ELF-1 (cell line): Measurements from ENCODE around the gene SMARCB1.

Experiments
- DNase-seq: peaks from one replicate; pipeline ENCODE4 v3.0.0-alpha.2; 2016; ENCODE audit warnings: low read depth, low spot score

SMARCB1 gene

DNA sequence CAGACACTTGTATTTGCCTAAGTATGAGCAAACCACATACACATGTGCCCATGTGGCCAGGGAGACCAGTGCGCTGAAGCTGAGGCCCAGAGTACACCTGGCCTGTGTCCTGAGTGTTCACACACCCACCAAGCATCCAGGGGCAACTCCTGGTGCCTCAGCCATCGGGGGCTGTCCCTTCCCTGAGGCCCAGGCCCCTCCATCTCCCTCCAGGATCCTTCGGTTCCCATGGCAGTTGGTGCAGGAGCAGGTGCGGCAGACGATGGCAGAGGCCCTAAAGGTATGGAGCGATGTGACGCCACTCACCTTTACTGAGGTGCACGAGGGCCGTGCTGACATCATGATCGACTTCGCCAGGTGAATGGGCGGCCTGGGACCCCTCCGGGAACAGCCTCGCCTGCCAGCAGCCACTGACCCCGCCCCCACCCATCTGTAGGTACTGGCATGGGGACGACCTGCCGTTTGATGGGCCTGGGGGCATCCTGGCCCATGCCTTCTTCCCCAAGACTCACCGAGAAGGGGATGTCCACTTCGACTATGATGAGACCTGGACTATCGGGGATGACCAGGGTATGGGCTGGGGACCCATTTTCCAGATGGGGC is 6.5 kb upstream of the SMARCB1 start:
- no peak for DNase-seq

DNA sequence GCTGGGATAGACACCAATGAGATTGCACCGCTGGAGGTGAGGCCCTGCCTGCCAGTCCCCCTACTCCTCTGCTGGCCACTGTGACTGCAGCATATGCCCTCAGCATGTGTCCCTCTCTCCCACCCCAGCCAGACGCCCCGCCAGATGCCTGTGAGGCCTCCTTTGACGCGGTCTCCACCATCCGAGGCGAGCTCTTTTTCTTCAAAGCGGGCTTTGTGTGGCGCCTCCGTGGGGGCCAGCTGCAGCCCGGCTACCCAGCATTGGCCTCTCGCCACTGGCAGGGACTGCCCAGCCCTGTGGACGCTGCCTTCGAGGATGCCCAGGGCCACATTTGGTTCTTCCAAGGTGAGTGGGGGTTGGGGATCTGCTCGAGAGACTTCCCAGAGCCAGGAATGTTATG is 5.7 kb upstream of the SMARCB1 start:
- no peak for DNase-seq

DNA sequence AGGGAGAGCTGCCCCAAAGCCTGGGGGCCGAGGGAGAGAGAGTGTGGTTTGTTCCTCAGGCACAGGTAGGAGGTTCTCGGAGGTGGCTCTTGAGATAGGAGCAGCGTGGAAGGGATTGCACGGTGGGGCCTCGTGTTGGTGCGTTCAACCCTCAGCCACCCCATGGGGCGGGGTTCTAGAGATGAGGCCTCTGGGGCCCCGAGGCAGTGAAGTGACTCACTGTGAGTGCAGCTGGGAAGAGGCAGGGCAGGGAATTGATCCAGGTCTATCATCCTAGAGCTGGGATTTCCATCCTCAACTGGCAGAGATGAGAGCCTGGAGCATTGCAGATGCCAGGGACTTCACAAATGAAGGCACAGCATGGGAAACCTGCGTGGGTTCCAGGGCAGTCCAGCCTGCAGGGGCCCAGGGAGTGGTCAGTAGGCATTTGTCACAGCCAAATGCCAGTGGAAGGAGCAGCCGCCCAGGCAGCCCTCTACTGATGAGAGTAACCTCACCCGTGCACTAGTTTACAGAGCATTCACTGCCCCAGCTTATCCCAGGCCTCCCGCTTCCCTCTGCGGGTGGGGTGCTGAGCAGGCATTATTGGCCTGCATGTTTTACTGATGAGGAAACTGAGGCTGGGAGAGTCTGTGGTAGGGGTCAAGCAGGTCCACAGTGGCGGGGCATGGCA is 5.1 kb upstream of the SMARCB1 start:
- no peak for DNase-seq

DNA sequence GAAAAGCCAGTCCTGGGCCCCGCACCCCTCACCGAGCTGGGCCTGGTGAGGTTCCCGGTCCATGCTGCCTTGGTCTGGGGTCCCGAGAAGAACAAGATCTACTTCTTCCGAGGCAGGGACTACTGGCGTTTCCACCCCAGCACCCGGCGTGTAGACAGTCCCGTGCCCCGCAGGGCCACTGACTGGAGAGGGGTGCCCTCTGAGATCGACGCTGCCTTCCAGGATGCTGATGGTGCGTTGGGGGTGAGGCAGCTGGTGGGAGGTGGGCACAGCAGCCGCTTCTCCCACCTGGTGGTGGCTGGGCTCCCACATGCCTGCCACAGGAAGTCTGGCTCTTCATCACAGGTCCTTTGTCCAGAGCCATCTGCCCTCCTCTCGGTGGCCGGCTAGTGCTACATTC is 4.5 kb upstream of the SMARCB1 start:
- DNase-seq = no peak

DNA sequence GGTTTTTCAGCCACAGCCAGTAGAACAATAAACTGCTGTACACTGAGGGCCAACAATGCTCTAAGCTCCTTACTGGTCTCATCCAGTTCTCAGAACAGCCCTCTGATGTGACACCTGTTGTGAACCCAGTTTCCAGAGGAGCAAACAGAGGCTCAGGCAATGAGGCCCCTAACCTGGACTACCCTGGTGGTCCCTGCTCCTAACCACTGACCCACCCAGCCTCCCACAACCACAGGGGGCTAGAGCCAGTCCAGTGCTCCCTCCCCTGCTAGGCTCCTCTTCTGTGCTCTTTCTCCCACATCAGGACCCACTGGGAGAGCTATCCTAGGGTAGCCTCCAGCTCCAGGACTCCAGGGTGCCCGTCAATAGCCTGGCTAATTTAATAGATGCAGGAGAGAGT is 4.1 kb upstream of the SMARCB1 start:
- no peak for DNase-seq

DNA sequence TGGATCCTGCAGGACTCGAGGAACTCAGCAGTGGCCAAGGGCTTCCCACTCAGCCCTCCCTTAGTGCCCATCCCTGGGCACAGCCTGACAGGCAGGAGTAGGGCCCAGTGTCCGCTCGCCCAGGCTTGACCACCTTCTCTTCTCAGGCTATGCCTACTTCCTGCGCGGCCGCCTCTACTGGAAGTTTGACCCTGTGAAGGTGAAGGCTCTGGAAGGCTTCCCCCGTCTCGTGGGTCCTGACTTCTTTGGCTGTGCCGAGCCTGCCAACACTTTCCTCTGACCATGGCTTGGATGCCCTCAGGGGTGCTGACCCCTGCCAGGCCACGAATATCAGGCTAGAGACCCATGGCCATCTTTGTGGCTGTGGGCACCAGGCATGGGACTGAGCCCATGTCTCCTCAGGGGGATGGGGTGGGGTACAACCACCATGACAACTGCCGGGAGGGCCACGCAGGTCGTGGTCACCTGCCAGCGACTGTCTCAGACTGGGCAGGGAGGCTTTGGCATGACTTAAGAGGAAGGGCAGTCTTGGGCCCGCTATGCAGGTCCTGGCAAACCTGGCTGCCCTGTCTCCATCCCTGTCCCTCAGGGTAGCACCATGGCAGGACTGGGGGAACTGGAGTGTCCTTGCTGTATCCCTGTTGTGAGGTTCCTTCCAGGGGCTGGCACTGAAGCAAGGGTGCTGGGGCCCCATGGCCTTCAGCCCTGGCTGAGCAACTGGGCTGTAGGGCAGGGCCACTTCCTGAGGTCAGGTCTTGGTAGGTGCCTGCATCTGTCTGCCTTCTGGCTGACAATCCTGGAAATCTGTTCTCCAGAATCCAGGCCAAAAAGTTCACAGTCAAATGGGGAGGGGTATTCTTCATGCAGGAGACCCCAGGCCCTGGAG is 3.3 kb upstream of the SMARCB1 start:
- no peak for DNase-seq

DNA sequence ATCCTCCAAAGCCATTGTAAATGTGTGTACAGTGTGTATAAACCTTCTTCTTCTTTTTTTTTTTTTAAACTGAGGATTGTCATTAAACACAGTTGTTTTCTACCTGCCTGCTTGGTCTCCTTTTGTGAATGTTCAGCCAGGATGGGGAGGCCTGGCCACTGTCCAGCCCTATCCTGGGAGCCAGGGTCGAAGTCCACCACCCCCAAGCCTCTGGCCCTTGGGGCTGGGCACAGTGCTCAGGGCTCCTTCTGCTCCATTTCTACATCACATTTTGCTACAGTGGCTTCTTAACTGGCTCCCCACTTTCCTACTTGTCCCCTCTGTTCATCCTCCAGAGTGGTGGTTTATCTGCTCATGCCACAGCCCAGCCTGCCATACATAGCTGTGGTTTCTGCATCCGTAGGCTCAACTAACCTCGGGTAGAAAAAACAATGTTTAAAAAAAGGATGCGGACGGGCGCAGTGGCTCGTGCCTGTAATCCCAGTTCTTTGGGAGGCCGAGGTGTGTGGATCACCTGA is 2.5 kb upstream of the SMARCB1 start:
- DNase-seq = no peak

DNA sequence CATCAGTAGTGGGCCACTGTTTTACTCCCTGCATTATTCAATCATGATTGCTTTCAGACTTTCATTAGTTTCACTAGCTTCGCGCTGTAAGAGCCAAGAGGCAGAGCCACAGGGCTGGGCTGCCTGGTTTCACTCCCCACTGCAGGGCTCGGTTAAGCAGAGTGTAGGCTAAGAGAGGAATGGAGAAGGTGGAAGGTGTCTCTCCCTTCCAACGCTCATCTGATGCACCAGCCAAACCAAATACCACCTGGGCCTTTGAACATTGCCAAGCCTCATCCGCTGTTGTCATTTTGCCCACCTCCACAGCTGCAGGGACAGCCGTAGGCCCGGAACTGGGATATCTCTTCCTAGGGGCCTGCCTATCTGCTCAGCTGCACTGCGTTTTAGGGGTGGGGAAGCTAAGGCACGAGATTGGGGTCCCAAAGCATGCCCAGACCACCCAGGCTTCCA is 480 bp upstream of the SMARCB1 start:
- DNase-seq = no peak

DNA sequence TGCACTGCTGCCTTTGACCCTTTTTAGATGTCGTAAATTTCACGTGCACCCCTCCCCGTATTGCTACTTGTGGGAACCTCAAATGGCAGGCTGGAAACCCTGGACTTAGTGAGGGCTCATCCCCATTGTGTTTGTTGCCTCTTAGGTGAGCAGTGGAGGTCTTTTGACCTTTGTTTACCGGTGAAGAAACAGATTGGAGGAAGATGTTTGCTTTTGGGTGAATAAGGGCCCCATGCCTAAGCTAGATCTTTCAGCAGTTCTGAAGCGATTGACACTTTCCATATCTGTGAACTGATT is 782 bp downstream of the SMARCB1 start:
- DNase-seq = no peak

DNA sequence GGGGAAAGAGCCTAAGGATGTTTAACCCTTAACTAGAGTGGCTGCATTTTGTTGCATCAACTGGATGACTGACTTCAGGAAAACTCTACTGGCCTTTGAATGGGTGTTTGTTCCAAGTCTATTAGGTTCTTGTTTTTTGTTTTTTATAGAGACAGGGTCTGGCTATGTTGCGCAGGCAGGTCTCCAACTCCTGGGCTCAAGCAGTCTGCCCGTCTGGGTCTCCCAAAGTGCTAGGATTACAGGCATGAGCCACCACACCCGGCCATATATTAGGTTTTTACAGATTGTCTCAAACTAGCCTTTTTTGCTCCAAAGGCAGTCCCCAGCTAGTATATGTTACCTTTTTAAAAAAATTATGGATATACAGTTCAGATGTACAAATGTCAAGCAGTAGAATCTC is 1.1 kb downstream of the SMARCB1 start:
- DNase-seq = no peak

DNA sequence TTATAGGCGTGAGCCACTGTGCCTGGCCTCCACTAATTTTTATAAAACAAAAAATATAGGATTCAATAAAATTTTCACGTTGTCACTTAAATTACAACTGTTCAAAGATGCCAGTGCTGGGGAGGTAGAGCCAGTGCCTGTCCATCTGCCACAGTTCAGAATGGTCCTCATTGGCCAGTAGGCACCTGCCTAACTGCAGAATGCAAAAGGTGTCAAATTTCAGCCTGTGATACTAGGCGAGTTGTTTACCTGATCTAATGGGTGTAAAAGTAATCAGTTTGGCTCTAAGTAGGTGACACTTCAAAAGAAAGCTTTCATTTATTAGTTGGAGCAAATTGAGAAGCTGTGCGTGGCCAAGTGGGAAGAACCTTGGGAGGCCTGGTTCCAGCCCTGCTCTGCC is 2.4 kb downstream of the SMARCB1 start:
- no peak for DNase-seq

DNA sequence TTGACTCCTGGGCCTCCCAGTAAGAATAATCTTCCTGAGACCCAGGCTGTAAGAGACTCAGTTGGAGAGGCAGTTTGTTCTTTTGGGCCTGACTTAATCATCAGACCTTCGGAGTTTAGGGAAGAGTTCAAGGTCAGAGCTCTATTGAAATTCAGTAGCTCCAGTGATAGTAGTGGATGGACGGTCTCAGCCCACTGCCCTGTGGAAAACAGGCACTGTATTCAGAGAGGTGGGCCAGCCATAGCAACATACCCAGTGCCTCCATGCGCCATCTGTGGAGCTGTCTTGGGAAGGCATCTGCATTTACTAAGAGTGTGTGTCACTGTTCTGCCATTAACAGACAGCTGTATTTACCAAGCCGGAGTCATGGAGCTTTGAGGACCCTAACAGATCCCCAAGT is 2.9 kb downstream of the SMARCB1 start:
- no peak for DNase-seq

DNA sequence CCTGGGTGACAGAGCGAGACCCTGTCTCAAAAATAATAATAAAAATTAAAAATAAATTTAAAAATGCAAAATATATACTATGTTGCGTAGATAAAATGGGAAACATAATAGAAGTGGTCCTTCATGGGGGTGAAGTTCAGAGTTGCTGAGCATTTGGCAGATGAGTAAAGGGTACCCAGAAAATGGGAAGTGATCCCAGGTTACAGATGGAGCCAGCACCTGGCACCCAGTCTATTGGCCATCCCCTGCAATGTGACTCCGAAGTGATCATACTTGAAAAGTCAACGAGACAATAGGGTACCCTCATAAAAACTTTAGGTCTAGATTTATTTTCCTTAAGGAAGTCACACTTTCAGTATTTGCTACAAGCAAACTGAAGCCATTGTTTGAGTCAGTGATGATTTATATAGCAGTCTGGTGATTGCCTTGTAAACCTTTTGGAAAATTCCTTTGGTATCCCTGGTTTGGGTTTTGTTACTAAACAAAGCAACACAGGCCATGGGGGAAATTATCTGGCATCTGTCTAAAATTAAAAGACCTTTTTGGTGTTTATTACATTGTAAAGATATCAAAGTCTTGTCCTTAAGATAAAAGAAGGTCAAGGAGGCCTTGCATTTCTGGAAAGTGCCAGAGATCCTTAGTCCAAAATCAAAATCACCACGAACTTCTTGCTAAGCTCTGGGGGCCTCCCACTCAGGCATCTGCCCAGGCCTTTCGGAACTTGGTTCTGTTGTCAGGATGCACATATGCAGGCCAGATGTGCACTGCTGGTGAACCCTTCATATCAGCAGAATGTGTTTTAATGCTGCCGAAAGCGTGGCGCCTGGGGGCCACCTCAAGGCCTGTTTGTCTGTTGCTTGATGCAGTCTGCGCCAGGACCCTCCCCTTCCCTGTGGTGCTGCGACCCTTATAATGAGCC is 4.3 kb downstream of the SMARCB1 start:
- no peak for DNase-seq

DNA sequence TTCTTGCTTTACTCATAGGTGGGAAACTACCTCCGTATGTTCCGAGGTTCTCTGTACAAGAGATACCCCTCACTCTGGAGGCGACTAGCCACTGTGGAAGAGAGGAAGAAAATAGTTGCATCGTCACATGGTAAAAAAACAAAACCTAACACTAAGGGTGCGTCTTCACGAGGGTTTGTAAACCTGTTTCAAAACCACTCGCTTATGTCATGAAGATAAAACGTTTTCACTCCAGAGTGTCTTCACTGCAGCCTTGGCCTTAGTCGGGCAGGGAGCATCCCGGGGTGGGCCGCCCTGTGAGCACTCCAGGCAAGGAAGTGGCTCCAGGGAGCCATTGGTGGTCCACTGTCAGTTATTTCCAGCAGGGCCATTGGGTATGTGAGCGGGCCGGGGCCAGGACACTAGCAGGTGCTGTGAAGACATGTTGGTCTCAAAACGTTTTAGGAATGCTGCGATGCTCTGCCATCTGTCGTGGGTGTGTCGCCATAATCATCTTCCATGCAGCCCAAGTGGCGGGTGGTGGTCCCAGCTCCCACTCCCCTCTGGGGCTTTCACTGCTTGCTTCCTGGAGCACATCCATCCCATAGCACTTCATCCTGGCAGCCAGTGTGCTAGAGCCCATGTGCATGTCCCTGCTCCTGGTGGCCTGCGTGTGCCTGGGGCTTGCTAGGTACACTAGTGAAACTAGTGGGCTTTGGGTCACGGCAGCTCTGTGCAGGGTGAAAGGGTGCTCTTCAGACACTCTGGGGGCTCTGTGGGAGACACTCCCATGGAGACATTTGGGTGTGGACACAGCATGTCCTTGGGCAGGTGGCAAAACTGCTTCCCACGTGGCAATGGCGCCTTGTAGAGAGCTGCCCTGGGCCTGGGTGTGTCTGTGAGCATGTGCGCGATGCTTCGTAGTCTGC is 5.2 kb downstream of the SMARCB1 start:
- DNase-seq = no peak

DNA sequence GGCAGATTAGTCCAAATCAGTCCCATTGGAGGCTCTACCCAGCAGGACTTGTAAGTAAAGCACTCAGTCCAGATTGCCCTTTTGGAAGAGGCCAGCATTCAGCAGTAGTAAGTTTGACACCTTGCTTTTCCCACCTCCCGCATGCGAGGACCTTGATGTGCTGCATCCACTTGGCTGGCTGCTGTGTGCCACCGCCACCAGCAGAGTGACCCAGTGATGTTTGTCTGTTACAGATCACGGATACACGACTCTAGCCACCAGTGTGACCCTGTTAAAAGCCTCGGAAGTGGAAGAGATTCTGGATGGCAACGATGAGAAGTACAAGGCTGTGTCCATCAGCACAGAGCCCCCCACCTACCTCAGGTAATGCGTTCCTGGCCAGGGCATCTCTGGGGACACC is 6.6 kb downstream of the SMARCB1 start:
- DNase-seq = no peak

DNA sequence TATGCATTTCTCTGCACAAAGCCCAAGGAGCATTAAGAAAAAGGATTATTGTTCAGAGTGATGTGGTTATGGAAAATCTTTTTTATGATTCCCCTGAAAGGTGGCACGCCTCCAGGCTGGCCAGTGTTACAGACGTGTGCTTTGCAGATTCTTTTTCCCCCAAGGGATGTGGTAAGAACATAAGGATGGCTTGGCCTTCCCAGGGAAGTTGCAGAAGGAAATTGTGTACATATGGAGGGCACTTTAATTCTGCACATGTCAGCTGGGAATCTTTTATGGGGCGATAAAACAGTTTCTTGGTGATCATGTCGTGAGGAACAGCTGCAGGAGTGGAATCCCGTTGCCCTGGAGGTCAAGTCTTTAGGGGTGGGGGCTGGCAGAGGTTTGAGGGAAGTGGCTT is 9.7 kb downstream of the SMARCB1 start:
- DNase-seq = no peak

DNA sequence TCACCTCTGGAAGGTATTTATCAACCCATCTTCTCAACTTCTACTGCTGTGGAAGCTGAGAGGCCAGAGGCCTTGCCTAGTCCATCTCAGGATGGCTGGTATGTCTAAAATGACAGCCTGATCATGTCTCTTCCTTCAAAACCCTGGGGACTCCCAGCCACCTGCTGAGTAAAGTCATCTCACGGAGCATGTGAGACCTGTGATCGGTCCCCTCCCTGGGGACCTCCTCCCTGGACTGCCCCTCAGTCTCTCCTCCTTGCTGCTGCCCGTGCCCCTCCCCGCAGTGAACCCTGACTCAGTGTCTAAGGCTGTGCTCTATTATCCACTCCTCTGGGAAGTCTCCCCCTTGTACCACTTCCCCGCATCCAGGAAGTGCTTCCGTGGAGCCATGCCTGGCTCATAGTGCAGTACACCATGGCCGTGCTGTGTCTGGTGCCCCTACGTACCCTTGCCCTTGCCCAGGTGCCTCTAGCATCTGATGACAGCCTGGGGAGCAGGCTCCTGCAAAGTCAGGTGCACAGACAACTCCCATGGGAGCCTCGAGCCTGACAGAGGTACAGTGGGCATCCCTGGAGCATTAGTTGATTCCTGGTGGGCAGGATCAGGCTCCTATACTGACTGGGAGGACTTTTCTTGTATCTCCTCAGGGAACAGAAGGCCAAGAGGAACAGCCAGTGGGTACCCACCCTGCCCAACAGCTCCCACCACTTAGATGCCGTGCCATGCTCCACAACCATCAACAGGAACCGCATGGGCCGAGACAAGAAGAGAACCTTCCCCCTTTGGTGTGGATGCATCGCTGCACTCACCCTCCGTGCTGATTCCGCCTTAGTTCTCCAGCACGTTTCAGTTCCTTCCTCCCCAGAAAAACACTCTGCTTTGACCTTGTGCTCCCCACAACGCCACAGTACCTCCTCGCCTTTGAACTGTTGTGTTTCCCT is 13.8 kb downstream of the SMARCB1 start:
- no peak for DNase-seq

DNA sequence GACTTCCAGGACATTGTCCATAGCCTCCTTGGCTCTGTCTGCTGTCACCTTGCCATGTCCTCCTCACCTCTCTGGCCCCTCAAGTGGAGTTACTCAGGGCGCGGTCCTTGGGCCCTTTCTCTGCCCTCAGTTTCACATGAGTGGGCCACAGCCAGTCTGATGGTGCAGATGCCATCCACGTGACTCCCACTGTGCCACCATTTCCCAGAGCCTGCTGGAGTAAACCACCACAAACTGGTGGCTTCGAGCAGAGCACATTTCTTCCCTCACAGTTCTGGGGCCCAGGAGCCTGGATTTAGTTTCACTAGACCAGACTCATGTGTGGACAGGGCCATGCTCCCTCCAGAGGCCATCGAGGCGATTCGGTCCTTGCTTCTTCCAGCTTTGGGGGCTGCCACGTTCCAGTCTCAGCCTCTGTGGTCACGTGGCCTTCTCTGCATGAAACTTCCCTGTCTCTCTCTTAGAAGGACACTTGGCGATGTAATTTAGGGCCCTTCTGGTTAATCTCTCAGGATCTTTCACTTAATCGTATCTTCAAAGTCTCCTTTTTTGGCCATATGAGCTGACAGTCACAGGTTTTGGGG is 14.6 kb downstream of the SMARCB1 start:
- DNase-seq = no peak

DNA sequence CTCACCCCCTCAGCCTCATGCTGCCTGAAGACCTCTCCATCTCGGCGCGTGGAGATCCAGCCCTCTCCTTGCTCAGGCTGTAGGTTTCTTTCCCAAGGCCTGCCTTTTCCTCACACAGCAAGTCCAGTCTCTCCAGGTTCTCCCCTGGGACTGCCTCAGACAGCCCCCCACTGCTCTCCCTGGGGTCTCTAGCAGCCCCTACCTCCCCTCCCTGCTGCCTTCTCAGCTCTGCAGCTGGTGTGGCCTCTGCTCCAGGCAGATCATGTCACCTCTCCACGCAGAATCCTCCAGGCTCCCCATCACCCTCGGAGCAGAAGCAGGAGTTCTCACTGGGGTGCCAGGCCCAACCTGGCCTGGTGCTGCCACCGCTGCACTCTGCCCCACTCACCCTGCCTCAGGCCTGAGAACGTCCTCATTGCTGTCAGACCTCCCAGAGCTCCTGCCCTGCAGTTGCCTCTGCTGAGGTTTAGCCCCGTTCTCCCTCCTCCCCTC is 15.2 kb downstream of the SMARCB1 start:
- no peak for DNase-seq
